NT2/D1 (cell line): ENCODE results near the gene PSPN.

Experiments
- SUZ12 ChIP-seq: IDR thresholded peaks from 2 replicates; pipeline ENCODE4 v1.6.1; 2011; ENCODE audit not compliant: insufficient read length, insufficient read depth; ENCODE audit errors: extremely low read depth
- ZNF274 ChIP-seq: IDR thresholded peaks from 2 replicates; pipeline ENCODE4 v1.6.1; 2011; ENCODE audit warnings: mild to moderate bottlenecking, low read depth, low read length

GRCh38 chr19:6381030-6381750 is 5.5 kb upstream of the PSPN start:
- TF ChIP-seq ZNF274: no peak
- TF ChIP-seq SUZ12: no peak
